PFSK-1 (cell line): ENCODE measurements around the gene TMEM245.

ENCODE experiments used
- POLR2AphosphoS5 ChIP-seq: IDR thresholded peaks from 2 replicates; pipeline ENCODE4 v1.6.1; 2012; ENCODE audit warnings: low read depth, mild to moderate bottlenecking, control low read depth, low read length, moderate library complexity
- TF ChIP-seq, protein P1 (sequence below), 2 experiments: IDR thresholded peaks; 2 replicates each; pipeline versions ENCODE4 v1.6.1 to v1.8.0; 2011 to 2012; ENCODE audit warnings: low read depth in 2 of 2, low read length in 2 of 2, control low read depth in 1 of 2, inconsistent platforms in 1 of 2, mild to moderate bottlenecking in 1 of 2, moderate library complexity in 1 of 2; ENCODE audit not compliant: insufficient read depth in 1 of 2

DNA sequence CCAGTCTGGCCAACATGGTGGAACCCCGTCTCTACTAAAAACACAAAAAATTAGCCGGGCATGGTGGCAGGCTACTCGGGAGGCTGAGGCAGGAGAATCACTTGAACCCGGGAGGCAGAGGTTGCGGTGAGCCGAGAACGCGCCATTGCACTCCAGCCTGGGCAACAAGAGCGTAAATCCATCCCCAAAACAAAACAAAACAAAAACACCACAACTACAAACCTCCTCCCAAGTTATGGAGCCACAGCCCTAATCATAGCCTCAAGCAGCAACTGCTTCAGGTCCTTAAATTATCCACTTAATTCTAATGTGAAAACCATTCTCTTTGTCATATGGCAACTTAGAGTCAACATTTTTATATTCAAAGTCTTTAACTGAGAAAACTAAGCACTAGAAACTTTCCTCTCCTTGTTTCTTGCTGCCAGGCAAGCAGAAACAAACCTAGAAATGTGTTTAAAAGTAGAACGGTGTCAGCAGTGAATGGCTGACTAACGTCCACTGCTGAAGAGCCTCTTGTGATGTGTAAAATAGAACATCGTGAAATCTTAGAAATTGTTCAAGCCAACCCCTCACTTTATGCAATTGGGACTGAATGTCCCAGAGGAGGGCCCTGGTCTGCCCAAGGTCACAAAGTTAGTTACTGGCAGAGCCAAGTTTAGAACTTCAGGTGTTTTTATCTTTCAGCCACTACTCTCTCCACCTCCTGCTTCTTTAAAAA, 5.7 kb downstream of the TMEM245 start:
- TF ChIP-seq, protein P1, sequence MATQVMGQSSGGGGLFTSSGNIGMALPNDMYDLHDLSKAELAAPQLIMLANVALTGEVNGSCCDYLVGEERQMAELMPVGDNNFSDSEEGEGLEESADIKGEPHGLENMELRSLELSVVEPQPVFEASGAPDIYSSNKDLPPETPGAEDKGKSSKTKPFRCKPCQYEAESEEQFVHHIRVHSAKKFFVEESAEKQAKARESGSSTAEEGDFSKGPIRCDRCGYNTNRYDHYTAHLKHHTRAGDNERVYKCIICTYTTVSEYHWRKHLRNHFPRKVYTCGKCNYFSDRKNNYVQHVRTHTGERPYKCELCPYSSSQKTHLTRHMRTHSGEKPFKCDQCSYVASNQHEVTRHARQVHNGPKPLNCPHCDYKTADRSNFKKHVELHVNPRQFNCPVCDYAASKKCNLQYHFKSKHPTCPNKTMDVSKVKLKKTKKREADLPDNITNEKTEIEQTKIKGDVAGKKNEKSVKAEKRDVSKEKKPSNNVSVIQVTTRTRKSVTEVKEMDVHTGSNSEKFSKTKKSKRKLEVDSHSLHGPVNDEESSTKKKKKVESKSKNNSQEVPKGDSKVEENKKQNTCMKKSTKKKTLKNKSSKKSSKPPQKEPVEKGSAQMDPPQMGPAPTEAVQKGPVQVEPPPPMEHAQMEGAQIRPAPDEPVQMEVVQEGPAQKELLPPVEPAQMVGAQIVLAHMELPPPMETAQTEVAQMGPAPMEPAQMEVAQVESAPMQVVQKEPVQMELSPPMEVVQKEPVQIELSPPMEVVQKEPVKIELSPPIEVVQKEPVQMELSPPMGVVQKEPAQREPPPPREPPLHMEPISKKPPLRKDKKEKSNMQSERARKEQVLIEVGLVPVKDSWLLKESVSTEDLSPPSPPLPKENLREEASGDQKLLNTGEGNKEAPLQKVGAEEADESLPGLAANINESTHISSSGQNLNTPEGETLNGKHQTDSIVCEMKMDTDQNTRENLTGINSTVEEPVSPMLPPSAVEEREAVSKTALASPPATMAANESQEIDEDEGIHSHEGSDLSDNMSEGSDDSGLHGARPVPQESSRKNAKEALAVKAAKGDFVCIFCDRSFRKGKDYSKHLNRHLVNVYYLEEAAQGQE (IDR thresholded peaks at IDR 0.05; ENCODE audit: insufficient read depth in 1 of 2, low read depth in 2 of 2, low read length in 2 of 2), result no peak
- TF ChIP-seq POLR2AphosphoS5, result no peak
